HCEC 1CT (cell line): Measurements from ENCODE around the gene RAD52.
"Not testable (repeated sequence)": the region's sequence is repeated elsewhere in the genome, so short reads cannot be mapped to it uniquely, and the experiment has no call there.

ENCODE experiments used
- DNase-seq: peaks from one replicate; pipeline ENCODE4 v3.0.0-alpha.2; 2017

RAD52 gene

GRCh38 chr12:966724-967123, 17.2 kb upstream of the RAD52 start:
- no peak for DNase-seq

- DNase-seq = no peak
These were observed 9.2 kb upstream of the RAD52 start for GRCh38 chr12:958588-959123.

DNA sequence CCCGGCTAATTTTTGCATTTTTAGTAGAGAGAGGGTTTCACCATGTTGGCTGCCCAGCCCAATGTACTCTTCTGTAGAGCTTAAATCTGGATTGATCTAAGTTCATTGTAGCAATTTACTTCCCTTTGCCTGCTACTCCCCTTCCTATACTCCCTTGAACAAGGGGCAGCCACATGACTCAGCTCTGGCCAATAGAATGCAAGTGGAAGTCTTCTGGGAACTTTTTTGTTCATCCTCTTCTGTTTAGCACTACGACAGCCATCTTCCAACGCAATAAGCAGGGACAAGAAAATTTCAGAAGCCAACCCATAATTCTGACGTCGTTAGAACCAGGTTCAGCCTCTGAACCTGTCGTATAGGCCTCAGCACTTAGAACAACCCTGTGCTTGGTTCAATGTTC, 6.4 kb upstream of the RAD52 start:
- no peak for DNase-seq

GRCh38 chr12:954741-955140, 5.2 kb upstream of the RAD52 start:
- DNase-seq = no peak

- peak; percentile 76 for DNase-seq
These were observed 4.3 kb upstream of the RAD52 start for GRCh38 chr12:953776-954175.

DNA sequence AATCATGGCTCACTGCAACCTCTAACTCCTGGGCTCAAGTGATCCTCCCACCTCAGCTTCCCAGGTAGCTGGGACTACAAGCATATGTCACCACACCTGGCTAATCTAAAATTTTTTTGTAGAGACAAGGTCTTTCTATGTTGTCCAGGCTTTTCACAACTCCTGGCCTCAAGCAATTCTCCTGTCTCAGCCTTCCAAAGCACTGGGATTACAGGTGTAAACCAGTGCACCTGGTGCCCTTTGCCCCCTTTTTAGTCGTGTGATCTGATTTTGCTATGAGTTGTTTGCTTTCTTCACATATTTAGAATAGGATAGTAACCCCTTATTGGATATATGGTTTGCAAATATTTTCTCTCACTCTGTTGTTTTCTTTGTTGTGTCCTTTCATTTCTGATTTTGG, 1.7 kb upstream of the RAD52 start:
- no peak for DNase-seq

- no peak for DNase-seq
These were observed 1.3 kb downstream of the RAD52 start for GRCh38 chr12:948238-948637.

- peak; percentile 23 for DNase-seq
These were observed 2.9 kb downstream of the RAD52 start for GRCh38 chr12:946631-947030.

DNA sequence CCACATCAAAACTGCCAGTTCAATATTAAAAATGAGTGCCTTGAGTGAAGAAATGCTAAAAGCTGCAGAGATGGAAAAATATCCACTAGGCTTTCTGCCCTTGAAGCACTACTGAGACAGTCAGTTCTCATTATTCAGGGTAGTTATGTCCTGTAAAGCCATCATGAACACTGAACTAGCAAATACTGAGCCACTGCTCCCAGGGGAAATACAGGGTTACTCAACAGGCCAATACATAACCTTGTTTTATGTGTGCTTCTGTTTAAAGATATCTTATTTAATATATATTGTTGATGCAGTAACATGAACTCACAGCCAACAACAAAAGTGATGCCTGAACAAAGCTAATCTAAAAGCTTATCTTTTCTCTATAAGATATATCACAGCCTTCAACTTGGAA, 3.3 kb downstream of the RAD52 start:
- DNase-seq = no peak

DNA sequence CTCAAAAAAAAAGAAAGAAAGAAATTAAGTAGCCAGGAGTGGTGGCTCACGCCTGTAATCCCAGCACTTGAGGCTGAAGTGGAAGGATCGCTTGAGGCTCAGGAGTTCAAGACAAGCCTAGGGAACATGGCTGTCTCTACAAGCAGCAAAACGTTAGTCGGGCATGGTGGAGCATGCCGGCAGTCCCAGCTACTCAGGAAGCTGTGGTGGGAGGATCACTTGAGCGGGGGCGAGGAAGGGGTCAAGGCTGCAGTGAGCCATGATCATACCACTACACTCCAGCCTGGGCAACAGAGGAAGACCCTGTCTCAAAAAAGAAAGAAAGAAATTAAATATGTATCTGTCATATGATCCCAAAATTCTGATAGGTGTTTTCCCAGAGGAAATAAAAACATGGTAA, 5.3 kb downstream of the RAD52 start:
- DNase-seq = no peak

GRCh38 chr12:943051-943450, 6.4 kb downstream of the RAD52 start:
- DNase-seq = no peak

DNA sequence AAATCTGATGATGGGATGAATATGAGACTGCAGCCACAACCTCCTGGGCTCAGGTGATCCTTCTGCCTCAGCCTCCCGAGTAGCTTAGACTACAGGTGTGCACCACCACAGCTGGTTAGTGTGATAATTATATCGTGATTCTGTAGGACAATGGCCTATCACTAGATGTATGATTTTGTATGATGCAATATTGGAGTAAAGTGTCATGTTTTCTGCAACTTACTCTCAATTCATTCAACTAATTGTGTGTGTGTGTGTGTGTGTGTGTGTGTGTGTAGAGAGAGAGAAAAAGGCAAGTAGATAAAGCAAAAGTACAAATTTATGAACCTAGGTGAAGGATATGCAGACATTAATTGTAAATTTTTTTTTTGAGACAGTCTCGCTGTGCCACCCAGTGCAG, 10.7 kb downstream of the RAD52 start:
- DNase-seq = no peak

- DNase-seq = no peak
These were observed 12.8 kb downstream of the RAD52 start for GRCh38 chr12:936377-937345.

GRCh38 chr12:935891-936290, 13.6 kb downstream of the RAD52 start:
- DNase-seq = not testable (repeated sequence)

GRCh38 chr12:931591-931990, 17.9 kb downstream of the RAD52 start:
- DNase-seq = no peak

DNA sequence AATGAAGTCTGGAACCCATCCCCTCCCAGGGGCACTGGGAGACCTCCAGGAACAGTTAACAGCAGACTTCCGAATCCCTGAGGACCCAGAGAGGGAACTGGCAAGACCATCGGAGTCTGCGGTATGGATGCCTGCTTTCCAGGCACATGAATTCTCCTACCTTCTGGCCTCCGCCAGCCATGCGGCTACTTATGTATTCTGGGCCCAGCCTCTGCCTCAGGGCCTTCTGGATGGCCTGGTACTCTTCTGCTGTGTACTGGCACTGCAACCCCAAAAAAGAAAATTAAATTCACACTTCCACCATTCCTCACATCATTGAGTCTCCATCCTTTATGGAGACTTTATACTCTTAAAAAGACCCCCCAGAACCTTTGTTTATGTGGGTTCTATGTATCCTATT, 18.4 kb downstream of the RAD52 start:
- DNase-seq = no peak

GRCh38 chr12:926641-927040, 22.9 kb downstream of the RAD52 start:
- no peak for DNase-seq

DNA sequence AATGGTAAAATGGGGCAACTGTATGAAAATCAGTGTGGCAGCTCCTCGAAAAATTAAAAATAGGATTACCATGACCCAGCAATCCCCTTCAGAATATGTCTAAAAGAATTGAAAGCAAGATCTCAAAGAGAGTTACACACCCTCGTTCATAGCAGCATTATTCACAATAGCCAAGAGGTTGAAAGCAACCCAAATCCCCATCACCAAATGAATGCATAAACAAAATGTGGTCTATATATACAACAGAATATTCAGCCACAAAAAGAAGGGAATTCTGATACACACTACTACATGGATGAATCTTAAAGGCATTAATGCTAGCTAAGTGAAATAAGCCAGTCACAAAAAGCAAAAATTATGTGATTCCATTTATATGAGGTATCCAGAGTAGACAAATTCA, 27.2 kb downstream of the RAD52 start:
- no peak for DNase-seq

GRCh38 chr12:920676-921075, 28.8 kb downstream of the RAD52 start:
- DNase-seq = no peak

GRCh38 chr12:916712-917445, 32.6 kb downstream of the RAD52 start:
- DNase-seq = no peak

GRCh38 chr12:916240-916639, 33.3 kb downstream of the RAD52 start:
- no peak for DNase-seq

- no peak for DNase-seq
These were observed 34.4 kb downstream of the RAD52 start for GRCh38 chr12:915090-915489.

DNA sequence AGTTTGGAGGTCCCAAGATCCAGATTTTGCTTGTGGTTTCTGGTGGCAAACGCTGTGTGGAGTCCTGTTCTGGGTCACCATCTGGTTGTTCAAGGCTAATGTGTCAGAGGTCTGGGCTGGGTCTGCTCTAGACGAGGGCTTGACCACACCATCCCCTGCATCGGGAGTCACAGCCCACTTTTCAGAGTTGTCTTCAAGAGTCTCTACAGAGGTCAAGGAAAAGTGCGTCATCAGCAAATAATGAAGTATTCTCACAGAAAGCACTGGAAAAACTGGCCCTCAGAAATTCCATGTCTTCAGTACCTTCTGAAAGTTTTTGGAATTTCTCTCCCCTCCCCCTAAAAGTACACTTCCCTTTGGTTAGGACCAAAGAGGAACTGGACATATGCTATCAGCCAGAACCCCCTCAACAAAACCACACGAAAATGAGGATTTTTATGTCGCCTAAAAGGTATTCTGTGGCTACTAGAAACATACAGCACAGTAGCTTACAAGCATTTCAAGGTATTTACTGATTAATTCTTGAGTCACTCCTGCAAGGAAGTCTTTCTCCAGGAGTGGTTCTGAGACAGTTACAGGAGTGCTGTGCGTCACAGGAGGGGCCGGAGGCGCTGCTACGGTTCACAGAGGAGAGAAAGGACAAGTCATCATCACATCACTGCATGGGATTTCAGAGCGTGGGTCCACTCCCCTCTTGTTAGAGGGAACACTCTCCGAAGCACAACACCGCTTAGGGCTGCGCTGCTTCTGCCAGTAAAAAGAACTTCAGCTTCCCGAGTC, 35.4 kb downstream of the RAD52 start:
- peak; percentile 70 for DNase-seq
